22Rv1 (cell line): Measurements from ENCODE around the gene ERICH6B.

ENCODE experiments used
- H3K27ac ChIP-seq: fragments of 450-650 bp; 2 replicates; pipeline ENCODE4 v1.5.1; 2017
- CTCF ChIP-seq: fragments of 450-650 bp; IDR thresholded peaks from 2 replicates; pipeline ENCODE4 v1.5.1; 2017; ENCODE audit warnings: mild to moderate bottlenecking
- ZFX ChIP-seq: fragments of 450-650 bp; IDR thresholded peaks from 2 replicates; pipeline ENCODE4 v1.6.1; 2017; ENCODE audit warnings: antibody characterized with exemption, borderline replicate concordance

ERICH6B gene

DNA sequence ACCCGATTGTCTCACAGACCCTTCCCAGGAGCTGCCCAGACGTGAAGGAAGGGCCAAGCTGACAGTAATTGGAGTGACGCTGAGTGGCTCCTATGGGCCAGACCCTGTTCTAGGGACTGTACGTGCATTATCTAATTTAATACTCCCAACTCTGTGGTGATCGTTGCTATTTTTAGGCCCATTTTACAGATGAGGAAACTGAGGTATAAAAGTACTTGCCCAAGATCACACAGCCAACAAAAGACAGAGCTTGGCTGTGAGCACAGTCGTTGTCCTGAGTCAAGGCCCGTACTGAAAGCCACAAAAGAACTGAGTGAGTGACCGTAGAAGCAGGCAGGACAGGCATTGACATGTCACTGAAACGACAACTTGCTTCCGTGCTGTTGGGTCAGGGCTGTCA is 74.7 kb downstream of the ERICH6B start:
- TF ChIP-seq CTCF (no peak), ZFX (no peak)
- H3K27ac ChIP-seq: no peak overlapping the region

GRCh38 chr13:45540195-45540594 is 75.3 kb downstream of the ERICH6B start:
- TF ChIP-seq CTCF: no peak
- H3K27ac ChIP-seq: no peak overlapping the region

GRCh38 chr13:45538382-45538781 is 77.2 kb downstream of the ERICH6B start:
- TF ChIP-seq CTCF: no peak
- no peak for TF ChIP-seq ZFX
- H3K27ac ChIP-seq: no peak overlapping the region

- no peak overlapping the region for H3K27ac ChIP-seq
- no peak for TF ChIP-seq ZFX
- TF ChIP-seq CTCF: no peak
Measured at GRCh38 chr13:45537516-45537915, 78.0 kb downstream of the ERICH6B start.

GRCh38 chr13:45536224-45536623 is 79.3 kb downstream of the ERICH6B start:
- TF ChIP-seq ZFX (no peak), CTCF (no peak)
- H3K27ac ChIP-seq: no peak overlapping the region

DNA sequence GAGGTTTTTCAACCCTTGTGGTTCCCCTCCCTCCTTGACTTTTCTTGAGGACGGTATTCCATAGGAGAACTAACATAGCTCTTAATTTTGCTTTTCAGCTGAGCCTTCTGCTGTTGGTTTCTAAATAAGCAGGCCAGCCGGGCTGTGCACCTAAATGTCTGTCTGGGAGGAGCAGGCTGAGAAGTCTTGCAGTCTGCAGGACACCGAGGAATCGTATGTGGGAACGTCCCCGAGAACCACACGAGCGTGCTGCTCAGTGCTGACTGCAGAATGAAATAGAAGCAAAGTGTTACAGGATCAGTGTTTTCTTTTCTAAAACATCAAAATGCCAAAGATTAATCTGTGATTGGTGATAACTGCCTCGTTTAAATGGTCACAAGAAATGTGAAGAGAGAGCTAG is 80.9 kb downstream of the ERICH6B start:
- no peak overlapping the region for H3K27ac ChIP-seq
- TF ChIP-seq CTCF (no peak), ZFX (no peak)

DNA sequence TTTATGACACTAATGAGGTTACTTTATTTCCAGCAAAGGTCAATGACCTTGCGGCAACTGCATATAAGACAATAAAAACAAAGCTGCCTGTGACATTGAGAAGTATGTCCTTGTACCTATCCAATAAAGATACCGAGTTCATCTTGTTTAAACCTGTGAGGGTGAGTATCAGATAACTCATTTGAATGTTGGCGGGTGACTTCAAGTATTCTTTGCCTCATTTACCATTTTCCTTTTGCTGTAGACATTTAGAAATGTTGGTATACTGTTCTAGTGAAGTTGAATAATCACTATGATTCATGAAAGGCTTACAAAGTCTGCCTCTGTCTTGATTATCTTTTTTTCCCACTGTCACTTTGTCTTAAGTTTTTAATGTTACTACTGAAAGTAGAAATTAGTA is 85.8 kb downstream of the ERICH6B start:
- no peak overlapping the region for H3K27ac ChIP-seq
- no peak for TF ChIP-seq ZFX
- no peak for TF ChIP-seq CTCF
